A549 treated with Hydrocortisone at 1 μM for 4 hours (cell line): ENCODE data around the gene CNTN2. TPM values are rescaled to one million over a fixed set of nuclear protein-coding genes. Genes with fewer than 3 reads are reported as not detected.

Source experiments
- total RNA-seq: library from RNA; stranded (reverse); fragments of 200-300 nt; extraction: Qiagen RNA extraction; gene quantifications from 5 replicates; pipeline ENCODE4 v1.2.3, GENCODE V29; 2022

CNTN2 gene
- 0.02 to 0.05 TPM in 2 of 5 replicates, not detected in the others for total RNA-seq

GRCh38 chr1:205042911-205043806, at the start of gene CNTN2:
CNTN2 (plus strand) TSS chr1:205043212; CDS start chr1:205053186, 9,974 bp downstream.

GRCh38 chr1:205084360-205084759, 41.3 kb downstream of the CNTN2 start, which contains the start of gene TMEM81:
TMEM81 (minus strand) TSS chr1:205084460; CDS start chr1:205084320, 140 bp downstream.

GRCh38 chr1:205121660-205122488, 78.9 kb downstream of the CNTN2 start, which contains the start of gene RBBP5:
RBBP5 (minus strand) TSS chr1:205121978; CDS start chr1:205121873, 105 bp downstream.

Other genes with a start within 250 kb of the CNTN2 start
- gene NFASC, start 172.3 kb upstream of the CNTN2 start, total RNA-seq: 1.1 to 1.2 TPM (median 1.1 TPM) in 5 replicates
- 1.7 to 3.1 TPM (median 2.1 TPM) in 5 replicates for gene TMEM81, start 41.2 kb downstream of the CNTN2 start, total RNA-seq
- gene RBBP5, start 78.8 kb downstream of the CNTN2 start, total RNA-seq: 11.2 to 16.5 TPM (median 11.5 TPM) in 5 replicates
- 6.9 to 10.7 TPM (median 8.6 TPM) in 5 replicates for gene DSTYK, start 168.5 kb downstream of the CNTN2 start, total RNA-seq
- gene TMCC2, start 184.7 kb downstream of the CNTN2 start, total RNA-seq: 1.2 to 1.9 TPM (median 1.5 TPM) in 5 replicates